Smooth muscle cell (in vitro differentiated cells): ENCODE data around the gene FAM3D. TPM values are rescaled to one million over a fixed set of nuclear protein-coding genes. Genes with fewer than 3 reads are reported as not detected.
"Not testable (repeated sequence)": the region's sequence is repeated elsewhere in the genome, so short reads cannot be mapped to it uniquely, and the experiment has no call there.

Experiments
- DNase-seq: peaks from one replicate; lab custom pipeline; 2025; ENCODE audit not compliant: unreplicated experiment; lab: John Stamatoyannopoulos, UW
- H2AFZ ChIP-seq: fragments of 200-600 bp; sonication (generic); 2 replicates; pipeline ENCODE4 v1.6.0; 2016; ENCODE audit warnings: antibody characterized with exemption, low read depth, mild to moderate bottlenecking
- H3F3A ChIP-seq: fragments of 200-600 bp; sonication (generic); 2 replicates; pipeline ENCODE4 v1.6.0; 2017; ENCODE audit warnings: antibody characterized with exemption, low read depth
- H3K27ac ChIP-seq: fragments of 200-600 bp; sonication (generic); 2 replicates; pipeline ENCODE4 v1.5.1; 2016; ENCODE audit warnings: low read depth, mild to moderate bottlenecking
- H3K27me3 ChIP-seq: fragments of 200-600 bp; sonication (generic); 2 replicates; pipeline ENCODE4 v1.6.1; 2016; ENCODE audit warnings: low read depth, mild to moderate bottlenecking
- H3K36me3 ChIP-seq: fragments of 200-600 bp; sonication (generic); 2 replicates; pipeline ENCODE4 v1.5.1; 2016; ENCODE audit warnings: low read depth
- H3K4me1 ChIP-seq: fragments of 200-600 bp; sonication (generic); 2 replicates; pipeline ENCODE4 v1.5.1; 2016; ENCODE audit warnings: low read depth
- H3K4me2 ChIP-seq: fragments of 200-600 bp; sonication (generic); 2 replicates; pipeline ENCODE4 v1.6.0; 2016; ENCODE audit warnings: mild to moderate bottlenecking
- H3K4me3 ChIP-seq: fragments of 200-600 bp; sonication (generic); 2 replicates; pipeline ENCODE4 v1.5.1; 2016; ENCODE audit warnings: mild to moderate bottlenecking
- H3K79me2 ChIP-seq: fragments of 200-600 bp; sonication (generic); 2 replicates; pipeline ENCODE4 v1.6.0; 2016; ENCODE audit warnings: low read depth, mild to moderate bottlenecking
- H3K9ac ChIP-seq: fragments of 200-600 bp; sonication (generic); 2 replicates; pipeline ENCODE4 v1.6.0; 2016; ENCODE audit warnings: low read depth
- H3K9me3 ChIP-seq: fragments of 200-600 bp; sonication (generic); replicated peaks from 2 replicates; pipeline ENCODE4 v1.5.1; 2016; ENCODE audit warnings: low read depth
- H4K20me1 ChIP-seq: fragments of 200-600 bp; sonication (generic); 2 replicates; pipeline ENCODE4 v1.6.0; 2016; ENCODE audit warnings: low read depth
- CTCF ChIP-seq: fragments of 200-600 bp; sonication (generic); IDR thresholded peaks from 2 replicates; pipeline ENCODE4 v1.5.1; 2017; ENCODE audit warnings: borderline replicate concordance, mild to moderate bottlenecking, antibody characterized with exemption; ENCODE audit not compliant: insufficient read depth, poor library complexity, severe bottlenecking
- WGBS: methylation state at CpG from one replicate; pipeline ENCODE4 v1.1.7; 2016; ENCODE audit warnings: low lambda C conversion rate; 5-methylcytosine and 5-hydroxymethylcytosine counted together
- polyA plus RNA-seq: library from polyadenylated mRNA; unstranded; fragments of >200 nt; fragmentation: Nextera tagmentation; extraction: Ambion mirVana; gene quantifications from 2 replicates; pipeline ENCODE4 v1.2.1, GENCODE V29; 2016
- total RNA-seq: library from RNA; depleted of rRNA; stranded (reverse); fragments of >200 nt; gene quantifications from 2 replicates; pipeline ENCODE4 v1.2.3, GENCODE V29; 2014

The FAM3D gene
- total and polyA plus RNA-seq, 2 experiments from 2014 or later: 0.18 to 0.33 TPM

- Histone ChIP-seq H3K4me2 (no peak overlapping the region), H2AFZ (no peak overlapping the region), H3K36me3 (no peaks in the 10 kb centered on the region), H3K27me3 (no peaks in the 10 kb centered on the region), H3F3A (no peaks in the 10 kb centered on the region), H3K79me2 (no peaks in the 10 kb centered on the region), H3K27ac (no peak overlapping the region), H3K4me1 (no peaks in the 10 kb centered on the region), H3K9ac (no peak overlapping the region), H4K20me1 (no peaks in the 10 kb centered on the region), H3K4me3 (no peak overlapping the region), H3K9me3 (no peaks in the 10 kb centered on the region)
- no peak for DNase-seq
- TF ChIP-seq CTCF: no peak
- 71% methylated on average over 2 of the region's 2 CpGs for WGBS
Measured at GRCh38 chr3:58704745-58705144, 38.2 kb upstream of the FAM3D start.

GRCh38 chr3:58704304-58704703 is 37.7 kb upstream of the FAM3D start:
- not testable (repeated sequence) for H3F3A ChIP-seq, H3K27ac ChIP-seq, DNase-seq, H3K9me3 ChIP-seq, H3K9ac ChIP-seq, H2AFZ ChIP-seq, H4K20me1 ChIP-seq, H3K4me3 ChIP-seq, H3K79me2 ChIP-seq, H3K27me3 ChIP-seq, H3K4me1 ChIP-seq, H3K4me2 ChIP-seq, H3K36me3 ChIP-seq
- 91% methylated on average over 2 of the region's 2 CpGs for WGBS

- peaks cover 3% of the 10 kb centered on the region for H3K9me3 ChIP-seq
- H3K4me2 ChIP-seq: no peak overlapping the region
- no peaks in the 10 kb centered on the region for H3K27me3 ChIP-seq
- H2AFZ ChIP-seq: no peak overlapping the region
- no peaks in the 10 kb centered on the region for H3K79me2 ChIP-seq
- no peak for TF ChIP-seq CTCF
- no peaks in the 10 kb centered on the region for H3K36me3 ChIP-seq
- no peaks in the 10 kb centered on the region for H3K4me1 ChIP-seq
- no peak overlapping the region for H3K9ac ChIP-seq
- DNase-seq: no peak
- no peak overlapping the region for H3K4me3 ChIP-seq
- no peaks in the 10 kb centered on the region for H4K20me1 ChIP-seq
- no peak overlapping the region for H3K27ac ChIP-seq
- no peaks in the 10 kb centered on the region for H3F3A ChIP-seq
Measured at GRCh38 chr3:58698246-58698645, 31.7 kb upstream of the FAM3D start.

GRCh38 chr3:58697561-58697960 is 31.0 kb upstream of the FAM3D start:
- H3K9me3 ChIP-seq: peaks cover 5% of the 10 kb centered on the region
- H3K9ac ChIP-seq: no peak overlapping the region
- no peaks in the 10 kb centered on the region for H3K79me2 ChIP-seq
- TF ChIP-seq CTCF: no peak
- no peak overlapping the region for H3K27ac ChIP-seq
- no peaks in the 10 kb centered on the region for H3K36me3 ChIP-seq
- H2AFZ ChIP-seq: no peak overlapping the region
- no peaks in the 10 kb centered on the region for H3F3A ChIP-seq
- H3K4me3 ChIP-seq: no peak overlapping the region
- H3K27me3 ChIP-seq: no peaks in the 10 kb centered on the region
- DNase-seq: no peak
- no peak overlapping the region for H3K4me2 ChIP-seq
- no peaks in the 10 kb centered on the region for H4K20me1 ChIP-seq
- H3K4me1 ChIP-seq: no peaks in the 10 kb centered on the region

GRCh38 chr3:58696813-58697212 is 30.2 kb upstream of the FAM3D start:
- not testable (repeated sequence) for H3K79me2 ChIP-seq, H3K4me2 ChIP-seq, H3K4me1 ChIP-seq, DNase-seq, H3K36me3 ChIP-seq, H3K27ac ChIP-seq, H3K9ac ChIP-seq, H3K9me3 ChIP-seq, H4K20me1 ChIP-seq, H3F3A ChIP-seq, H3K4me3 ChIP-seq, H2AFZ ChIP-seq, H3K27me3 ChIP-seq
- WGBS: 82% methylated on average over 3 of the region's 3 CpGs
